Left renal pelvis (tissue), 4 donors: ENCODE results near the gene ZFP1. TPM values are rescaled to one million over a fixed set of nuclear protein-coding genes. Genes with fewer than 3 reads are reported as not detected.
"Not testable (repeated sequence)": the region's sequence is repeated elsewhere in the genome, so short reads cannot be mapped to it uniquely, and the experiment has no call there.

ENCODE experiments used
- DNase-seq, 4 donors: peaks; one replicate each; pipeline ENCODE4 v3.0.0-alpha.2; 2013; ENCODE audit warnings: low read depth in 4 of 4, low spot score in 3 of 4
- polyA plus RNA-seq, 4 donors: library from polyadenylated mRNA; unstranded; fragments of 120-200 nt; gene quantifications; one replicate each; pipeline ENCODE4 v1.2.1, GENCODE V29; 2013; ENCODE audit not compliant: insufficient read length in 4 of 4

The ZFP1 gene
- polyA plus RNA-seq, 4 donors, result 21.4 to 33.9 (median 28.3) TPM

GRCh38 chr16:75202069-75202590 lies 53.8 kb downstream of the ZFP1 start:
- DNase-seq, result no peak

GRCh38 chr16:75203096-75203495 lies 54.8 kb downstream of the ZFP1 start:
- DNase-seq, result no peak

GRCh38 chr16:75203667-75204409 lies 55.5 kb downstream of the ZFP1 start:
- no peak for DNase-seq

GRCh38 chr16:75204410-75204758 lies 56.1 kb downstream of the ZFP1 start:
- no peak for DNase-seq

GRCh38 chr16:75204905-75205304 lies 56.6 kb downstream of the ZFP1 start:
- DNase-seq, result not testable (repeated sequence)

GRCh38 chr16:75205438-75205837 lies 57.1 kb downstream of the ZFP1 start:
- not testable (repeated sequence) for DNase-seq

- not testable (repeated sequence) for DNase-seq
Measured at GRCh38 chr16:75205961-75206748, 57.8 kb downstream of the ZFP1 start.

GRCh38 chr16:75206749-75207451 lies 58.6 kb downstream of the ZFP1 start, which contains the start of gene CTRB2:
Gene CTRB2 (minus strand): TSS chr16:75207161. CDS start chr16:75207141, 20 bp downstream.
- DNase-seq, result no peak

- no peak for DNase-seq
Measured at GRCh38 chr16:75207831-75208230, 59.5 kb downstream of the ZFP1 start.

- DNase-seq, result no peak
Measured at GRCh38 chr16:75208242-75208825, 60.0 kb downstream of the ZFP1 start.

GRCh38 chr16:75208861-75209505 lies 60.7 kb downstream of the ZFP1 start:
- DNase-seq, result no peak

- not testable (repeated sequence) for DNase-seq
Measured at GRCh38 chr16:75209514-75209913, 61.2 kb downstream of the ZFP1 start.

- DNase-seq, result no peak
Measured at GRCh38 chr16:75209944-75210343, 61.6 kb downstream of the ZFP1 start.

- not testable (repeated sequence) for DNase-seq
Measured at GRCh38 chr16:75211286-75211685, 63.0 kb downstream of the ZFP1 start.

GRCh38 chr16:75216127-75216526 lies 67.8 kb downstream of the ZFP1 start:
- no peak for DNase-seq

GRCh38 chr16:75216576-75216975 lies 68.3 kb downstream of the ZFP1 start:
- DNase-seq, result no peak

- DNase-seq, result no peak
Measured at GRCh38 chr16:75217389-75217851, 69.1 kb downstream of the ZFP1 start.

- DNase-seq, result no peak
Measured at GRCh38 chr16:75218256-75219076, 70.1 kb downstream of the ZFP1 start, which contains the start of gene CTRB1. Gene CTRB1 (plus strand): TSS chr16:75218988. CDS start chr16:75219008, 20 bp downstream.

GRCh38 chr16:75219088-75219487 lies 70.8 kb downstream of the ZFP1 start:
- no peak for DNase-seq
